Measurements from ENCODE around the gene MFSD6L.

MFSD6L gene

GRCh38 chr17:8844229-8845218, 45.4 kb upstream of the MFSD6L start:
- H3K4me3 ChIP-seq (ENCODE audit: low read length) = no peak overlapping the region
- no peaks in the 10 kb centered on the region for H3K36me3 ChIP-seq (ENCODE audit: control insufficient read depth, low read length)
- no peaks in the 10 kb centered on the region for H4K20me1 ChIP-seq (ENCODE audit: control insufficient read depth, insufficient read depth, low read depth, low read length)
- no peaks in the 10 kb centered on the region for H3K9me3 ChIP-seq (ENCODE audit: control insufficient read depth, insufficient read depth, low read length)
- no peaks in the 10 kb centered on the region for H3K79me2 ChIP-seq (ENCODE audit: control insufficient read depth, low read length)
- TF ChIP-seq EZH2phosphoT487 (IDR thresholded peaks at IDR 0.05; ENCODE audit: borderline replicate concordance, low read length) = no peak
- TF ChIP-seq CTCF (IDR thresholded peaks at IDR 0.05; ENCODE audit: low read depth, low read length, poor library complexity, severe bottlenecking) = no peak
- H3F3A ChIP-seq (ENCODE audit: control insufficient read depth, insufficient read depth) = no peaks in the 10 kb centered on the region
- H3K9me2 ChIP-seq (replicated peaks; ENCODE audit: control insufficient read depth, low read length) = no peaks in the 10 kb centered on the region
- H3K4me2 ChIP-seq (ENCODE audit: low read length) = no peak overlapping the region
- peaks cover 3% of the 10 kb centered on the region for H3K27me3 ChIP-seq (ENCODE audit: control insufficient read depth, low read length)
- no peaks in the 10 kb centered on the region for H3K4me1 ChIP-seq (ENCODE audit: control insufficient read depth, low read length)
- no peak overlapping the region for H3K27ac ChIP-seq (ENCODE audit: low read depth, low read length)

- H3K36me3 ChIP-seq (ENCODE audit: control insufficient read depth, low read length) = no peaks in the 10 kb centered on the region
- no peak overlapping the region for H3K4me3 ChIP-seq (ENCODE audit: low read length)
- no peaks in the 10 kb centered on the region for H3K9me3 ChIP-seq (ENCODE audit: control insufficient read depth, insufficient read depth, low read length)
- H3K27ac ChIP-seq (ENCODE audit: low read depth, low read length) = no peak overlapping the region
- no peaks in the 10 kb centered on the region for H3K79me2 ChIP-seq (ENCODE audit: control insufficient read depth, low read length)
- no peaks in the 10 kb centered on the region for H3K9me2 ChIP-seq (replicated peaks; ENCODE audit: control insufficient read depth, low read length)
- no peaks in the 10 kb centered on the region for H3K4me1 ChIP-seq (ENCODE audit: control insufficient read depth, low read length)
- no peaks in the 10 kb centered on the region for H3F3A ChIP-seq (ENCODE audit: control insufficient read depth, insufficient read depth)
- no peak for TF ChIP-seq CTCF (IDR thresholded peaks at IDR 0.05; ENCODE audit: low read depth, low read length, poor library complexity, severe bottlenecking)
- TF ChIP-seq EZH2phosphoT487 (IDR thresholded peaks at IDR 0.05; ENCODE audit: borderline replicate concordance, low read length) = no peak
- H3K27me3 ChIP-seq (ENCODE audit: control insufficient read depth, low read length) = peaks cover 3% of the 10 kb centered on the region
- no peak overlapping the region for H3K4me2 ChIP-seq (ENCODE audit: low read length)
- H4K20me1 ChIP-seq (ENCODE audit: control insufficient read depth, insufficient read depth, low read depth, low read length) = no peaks in the 10 kb centered on the region
These were observed 44.2 kb upstream of the MFSD6L start for GRCh38 chr17:8843344-8843743.

- Histone ChIP-seq H3F3A (ENCODE audit: control insufficient read depth, insufficient read depth) (no peaks in the 10 kb centered on the region), H3K9me3 (ENCODE audit: control insufficient read depth, insufficient read depth, low read length) (no peaks in the 10 kb centered on the region), H4K20me1 (ENCODE audit: control insufficient read depth, insufficient read depth, low read depth, low read length) (no peaks in the 10 kb centered on the region), H3K27ac (ENCODE audit: low read depth, low read length) (no peak overlapping the region), H3K4me1 (ENCODE audit: control insufficient read depth, low read length) (no peaks in the 10 kb centered on the region), H3K4me3 (ENCODE audit: low read length) (no peak overlapping the region), H3K79me2 (ENCODE audit: control insufficient read depth, low read length) (no peaks in the 10 kb centered on the region), H3K9me2 (replicated peaks; ENCODE audit: control insufficient read depth, low read length) (no peaks in the 10 kb centered on the region), H3K36me3 (ENCODE audit: control insufficient read depth, low read length) (no peaks in the 10 kb centered on the region), H3K4me2 (ENCODE audit: low read length) (no peak overlapping the region), H3K27me3 (ENCODE audit: control insufficient read depth, low read length) (peaks cover 3% of the 10 kb centered on the region)
- TF ChIP-seq EZH2phosphoT487 (IDR thresholded peaks at IDR 0.05; ENCODE audit: borderline replicate concordance, low read length) = no peak
- no peak for TF ChIP-seq CTCF (IDR thresholded peaks at IDR 0.05; ENCODE audit: low read depth, low read length, poor library complexity, severe bottlenecking)
These were observed 42.7 kb upstream of the MFSD6L start for GRCh38 chr17:8841844-8842243.
